HEK293 (cell line): ENCODE data around the gene OGFOD2.

Source experiments
- CTCF ChIA-PET: fragments of 350-600 bp; formaldehyde crosslinking; extraction: SDS; loops from one replicate; lab custom pipeline; 2021; ENCODE audit warnings: antibody characterized with exemption; lab: Yijun Ruan, JAX
- POLR2A ChIA-PET: fragments of 300-600 bp; formaldehyde crosslinking; extraction: SDS; loops from one replicate; lab custom pipeline; 2020; ENCODE audit warnings: antibody characterized with exemption, inconsistent platforms; lab: Yijun Ruan, JAX
- H3K27ac ChIP-seq: fragments of 200-500 bp; sonication (Bioruptor generic); 2 replicates; pipeline ENCODE4 v1.5.1; 2014; ENCODE audit warnings: low read depth, low read length, control low read depth, inconsistent platforms; ENCODE audit errors: extremely low read depth
- H3K36me3 ChIP-seq, 2 experiments: fragments of 200-500 bp in 1 of 2; sonication (Bioruptor generic) in 1 of 2; 1 replicate in 1 of 2; 2 replicates in 1 of 2; pipeline ENCODE4 v1.5.1; 2014 to 2017; ENCODE audit warnings: inconsistent platforms in 2 of 2, low read length in 2 of 2; ENCODE audit not compliant: control insufficient read depth in 2 of 2, insufficient read depth in 1 of 2
- H3K4me1 ChIP-seq: fragments of 200-500 bp; sonication (Bioruptor generic); 2 replicates; pipeline ENCODE4 v1.5.1; 2014; ENCODE audit warnings: mild to moderate bottlenecking, low read length, inconsistent platforms; ENCODE audit not compliant: control insufficient read depth, insufficient read depth
- H3K4me3 ChIP-seq: 2 replicates; pipeline ENCODE4 v1.5.1; 2011; ENCODE audit warnings: low read depth, mild to moderate bottlenecking, control low read depth, low read length, moderate library complexity
- H3K9me3 ChIP-seq: fragments of 200-500 bp; sonication (Bioruptor generic); 2 replicates; pipeline ENCODE4 v1.5.1; 2014; ENCODE audit warnings: low read depth, low read length, inconsistent platforms; ENCODE audit not compliant: control insufficient read depth, insufficient read depth
- AEBP2 ChIP-seq: fragments of 450-650 bp; formaldehyde crosslinking; IDR thresholded peaks from 2 replicates; pipeline ENCODE4 v1.5.1; 2016; ENCODE audit warnings: missing biosample characterization, missing genetic modification characterization, borderline replicate concordance
- GFI1B ChIP-seq: fragments of 450-650 bp; formaldehyde crosslinking; IDR thresholded peaks from 2 replicates; pipeline ENCODE4 v1.5.1; 2016; ENCODE audit warnings: missing biosample characterization, missing genetic modification characterization
- GLI2 ChIP-seq: fragments of 450-650 bp; formaldehyde crosslinking; IDR thresholded peaks from 2 replicates; pipeline ENCODE4; 2017; ENCODE audit warnings: missing biosample characterization, missing genetic modification characterization, low read depth, borderline replicate concordance
- SCRT2 ChIP-seq: fragments of 450-650 bp; formaldehyde crosslinking; IDR thresholded peaks from 2 replicates; pipeline ENCODE4 v1.5.1; 2016; ENCODE audit warnings: missing biosample characterization, missing genetic modification characterization
- ZBTB8A ChIP-seq: fragments of 450-650 bp; formaldehyde crosslinking; IDR thresholded peaks from 2 replicates; pipeline ENCODE4 v1.5.1; 2016; ENCODE audit warnings: missing biosample characterization, missing genetic modification characterization
- ZNF169 ChIP-seq: fragments of 450-650 bp; formaldehyde crosslinking; IDR thresholded peaks from 2 replicates; pipeline ENCODE4 v1.5.1; 2016; ENCODE audit warnings: missing biosample characterization, missing genetic modification characterization
- ZNF18 ChIP-seq: fragments of 450-650 bp; formaldehyde crosslinking; IDR thresholded peaks from 2 replicates; pipeline ENCODE4 v1.5.1; 2016; ENCODE audit warnings: missing biosample characterization, missing genetic modification characterization
- ZNF239 ChIP-seq: fragments of 450-650 bp; formaldehyde crosslinking; IDR thresholded peaks from 2 replicates; pipeline ENCODE4 v1.5.1; 2016; ENCODE audit warnings: missing biosample characterization, missing genetic modification characterization
- ZNF398 ChIP-seq: fragments of 450-650 bp; formaldehyde crosslinking; IDR thresholded peaks from 2 replicates; pipeline ENCODE4 v1.5.1; 2017; ENCODE audit warnings: missing biosample characterization, missing genetic modification characterization
- ZNF426 ChIP-seq: fragments of 450-650 bp; formaldehyde crosslinking; IDR thresholded peaks from 2 replicates; pipeline ENCODE4 v1.5.1; 2017; ENCODE audit warnings: missing biosample characterization, missing genetic modification characterization, mild to moderate bottlenecking, inconsistent platforms, moderate library complexity
- ZNF48 ChIP-seq: fragments of 450-650 bp; formaldehyde crosslinking; IDR thresholded peaks from 2 replicates; pipeline ENCODE4 v1.5.1; 2016; ENCODE audit warnings: missing biosample characterization, missing genetic modification characterization
- ZNF521 ChIP-seq: fragments of 450-650 bp; formaldehyde crosslinking; IDR thresholded peaks from 2 replicates; pipeline ENCODE4 v1.5.1; 2017; ENCODE audit warnings: missing biosample characterization, mild to moderate bottlenecking, missing genetic modification characterization
- ZNF558 ChIP-seq: fragments of 450-650 bp; formaldehyde crosslinking; IDR thresholded peaks from 2 replicates; pipeline ENCODE4 v1.5.1; 2016; ENCODE audit warnings: missing biosample characterization, missing genetic modification characterization
- ZNF621 ChIP-seq: fragments of 450-650 bp; formaldehyde crosslinking; IDR thresholded peaks from 2 replicates; pipeline ENCODE4 v1.5.1; 2017; ENCODE audit warnings: missing biosample characterization, missing genetic modification characterization
- ZNF629 ChIP-seq: fragments of 450-650 bp; formaldehyde crosslinking; IDR thresholded peaks from 2 replicates; pipeline ENCODE4 v1.5.1; 2017; ENCODE audit warnings: missing biosample characterization, missing genetic modification characterization
- ZNF658 ChIP-seq: fragments of 450-650 bp; formaldehyde crosslinking; IDR thresholded peaks from 2 replicates; pipeline ENCODE4; 2016; ENCODE audit warnings: missing biosample characterization, missing genetic modification characterization
- ZNF660 ChIP-seq: fragments of 450-650 bp; IDR thresholded peaks from 2 replicates; pipeline ENCODE4 v1.5.1; 2018; ENCODE audit warnings: missing biosample characterization, mild to moderate bottlenecking, missing genetic modification characterization
- ZNF664 ChIP-seq: fragments of 450-650 bp; formaldehyde crosslinking; IDR thresholded peaks from 2 replicates; pipeline ENCODE4 v1.5.1; 2016; ENCODE audit warnings: missing biosample characterization, missing genetic modification characterization
- ZNF747 ChIP-seq: fragments of 450-650 bp; formaldehyde crosslinking; IDR thresholded peaks from 2 replicates; pipeline ENCODE4 v1.5.1; 2016; ENCODE audit warnings: missing biosample characterization, missing genetic modification characterization
- ZXDB ChIP-seq: fragments of 450-650 bp; formaldehyde crosslinking; IDR thresholded peaks from 2 replicates; pipeline ENCODE4 v1.5.1; 2016; ENCODE audit warnings: missing biosample characterization, missing genetic modification characterization
- TF ChIP-seq, protein P1 (sequence below): sonication (generic); formaldehyde crosslinking; IDR thresholded peaks from 2 replicates; pipeline ENCODE4 v1.8.1; 2022; ENCODE audit warnings: mild to moderate bottlenecking, moderate library complexity, missing genetic modification reagents

The OGFOD2 gene

DNA sequence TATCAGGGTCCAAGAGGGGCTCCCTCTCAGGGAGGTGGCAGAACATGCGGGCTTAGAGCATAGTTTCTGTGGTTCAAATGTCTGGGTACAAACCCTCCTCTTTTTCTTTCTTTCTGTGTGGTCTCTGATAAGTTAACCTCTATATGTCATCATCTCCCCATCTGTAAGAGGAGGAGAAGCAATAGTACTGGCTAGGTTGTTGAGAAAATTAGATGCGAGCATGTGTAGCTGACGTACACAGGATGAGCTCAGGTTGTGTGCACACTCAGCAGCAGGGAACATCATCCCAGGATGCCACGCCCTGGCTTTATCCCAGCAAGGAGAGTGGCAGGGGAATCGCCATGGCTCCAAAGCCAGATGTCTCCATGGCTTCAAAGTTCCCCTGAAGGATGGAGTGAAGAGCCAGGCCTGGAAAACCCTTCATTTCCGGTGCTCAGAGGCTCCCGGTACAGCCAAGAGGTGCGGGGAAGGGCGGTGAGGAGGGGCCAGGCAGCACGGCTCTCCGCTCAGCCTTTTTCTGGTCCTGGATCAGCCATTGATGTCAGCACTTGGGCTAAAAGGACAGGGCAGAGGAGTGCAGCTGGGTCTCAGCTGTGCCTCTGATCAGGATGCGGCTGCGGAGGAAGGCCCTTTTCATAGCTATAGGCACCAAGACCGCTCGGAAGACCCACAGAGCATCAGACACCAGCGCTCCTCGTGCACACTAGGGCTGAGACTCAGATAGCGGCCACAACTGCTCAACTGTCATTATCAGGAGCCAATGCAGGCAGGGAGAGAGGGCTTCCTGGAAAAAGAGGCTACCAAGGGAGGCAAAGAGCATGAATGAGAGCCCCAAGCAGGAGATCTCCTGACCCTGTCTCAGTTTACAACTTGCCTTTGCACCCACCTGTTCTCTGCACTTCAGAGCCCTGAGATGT is 46.9 kb downstream of the OGFOD2 start (continued):
- TF ChIP-seq SCRT2 (tag by site-specific recombination) (no peak), AEBP2 (tag by site-specific recombination) (no peak), ZNF521 (tag by site-specific recombination) (no peak)
- TF ChIP-seq, all 188 proteins: peak for 0

DNA sequence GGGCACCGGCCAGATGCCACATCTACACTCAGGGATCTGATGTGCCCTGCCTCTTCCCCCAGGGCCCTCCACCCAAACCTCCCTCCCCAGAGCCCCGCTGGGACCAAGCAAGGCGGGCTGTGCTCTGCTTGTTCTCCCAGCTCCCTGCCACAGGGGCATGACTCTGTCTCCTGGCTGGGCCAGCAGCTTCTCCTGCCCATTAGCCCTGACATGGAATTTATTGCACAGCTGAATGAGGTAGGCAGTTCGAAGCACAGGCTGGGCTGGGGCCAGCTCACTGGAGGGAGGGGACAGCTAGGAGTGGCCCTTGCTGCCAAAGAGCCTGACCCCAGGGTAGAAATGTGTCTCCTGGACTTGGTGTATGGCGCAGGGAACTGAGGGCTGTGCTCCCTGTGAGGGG is 47.8 kb downstream of the OGFOD2 start:
- Histone ChIP-seq H3K27ac (no peak overlapping the region), H3K36me3 (no peaks in the 10 kb centered on the region), H3K4me3 (no peak overlapping the region), H3K4me1 (no peaks in the 10 kb centered on the region), H3K9me3 (no peaks in the 10 kb centered on the region)
- ChIA-PET POLR2A (no interaction called here), CTCF (interaction anchor here (1.4 kb wide), 1 partner anchor 215 kb away, joined by 4 read pairs; no protein-coding TSS in a partner anchor)
- no peak for TF ChIP-seq ZBTB8A (tag by site-specific recombination)

GRCh38 chr12:123024819-123025391 is 49.9 kb downstream of the OGFOD2 start:
- H3K4me1 ChIP-seq = no peaks in the 10 kb centered on the region
- no peak overlapping the region for H3K4me3 ChIP-seq
- CTCF ChIA-PET = interaction anchor here (0.5 to 0.6 kb wide), 2 partner anchors 9 to 73 kb away, joined by 3 read pairs; no protein-coding TSS in a partner anchor
- TF ChIP-seq ZNF664 (tag by site-specific recombination) (peak; percentile 57; the same call in 1 of the 2 replicates), ZNF426 (tag by site-specific recombination) (no peak)
- no peak overlapping the region for H3K27ac ChIP-seq
- POLR2A ChIA-PET = no interaction called here
- no peaks in the 10 kb centered on the region for H3K36me3 ChIP-seq
- H3K9me3 ChIP-seq = no peaks in the 10 kb centered on the region

DNA sequence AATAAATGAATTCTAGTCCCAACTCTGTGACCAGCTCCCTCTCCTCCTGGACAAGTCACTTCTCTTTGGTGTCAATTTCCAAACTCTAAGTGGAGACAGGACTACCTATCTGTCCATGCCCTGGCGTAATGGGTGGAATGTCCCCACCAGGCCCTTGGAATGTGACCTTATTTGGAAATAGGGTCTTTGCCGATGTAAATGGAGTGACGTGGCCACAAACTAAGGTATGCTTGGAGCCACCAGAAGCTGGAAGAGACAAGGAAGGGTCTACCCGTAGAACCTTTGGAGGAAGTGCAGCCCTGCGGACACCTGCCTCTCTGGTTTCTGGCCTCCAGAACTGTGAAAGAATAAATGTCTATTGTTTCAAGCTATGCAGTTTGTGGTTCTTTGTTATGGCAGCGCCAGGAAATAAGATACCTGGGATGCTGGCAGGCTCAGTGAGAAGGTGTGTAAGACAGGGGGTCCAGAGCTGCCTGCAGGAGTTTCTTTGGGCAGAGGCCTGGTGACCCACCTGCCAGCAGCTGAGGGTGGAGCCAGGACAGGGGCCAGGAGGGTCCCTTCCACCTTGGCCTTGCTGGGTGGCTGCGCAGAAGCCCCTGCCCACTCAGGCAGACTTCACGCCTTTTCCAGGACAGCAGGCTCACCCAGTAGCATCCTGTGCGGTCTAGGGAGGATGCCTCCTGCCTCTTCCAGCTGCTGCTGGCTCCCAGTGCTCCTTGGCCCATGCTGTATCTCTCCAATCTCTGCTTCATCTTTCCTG is 51.2 kb downstream of the OGFOD2 start:
- no peak for TF ChIP-seq ZNF558
- no peak for TF ChIP-seq ZNF658 (tag by site-specific recombination)
- TF ChIP-seq, protein P1, sequence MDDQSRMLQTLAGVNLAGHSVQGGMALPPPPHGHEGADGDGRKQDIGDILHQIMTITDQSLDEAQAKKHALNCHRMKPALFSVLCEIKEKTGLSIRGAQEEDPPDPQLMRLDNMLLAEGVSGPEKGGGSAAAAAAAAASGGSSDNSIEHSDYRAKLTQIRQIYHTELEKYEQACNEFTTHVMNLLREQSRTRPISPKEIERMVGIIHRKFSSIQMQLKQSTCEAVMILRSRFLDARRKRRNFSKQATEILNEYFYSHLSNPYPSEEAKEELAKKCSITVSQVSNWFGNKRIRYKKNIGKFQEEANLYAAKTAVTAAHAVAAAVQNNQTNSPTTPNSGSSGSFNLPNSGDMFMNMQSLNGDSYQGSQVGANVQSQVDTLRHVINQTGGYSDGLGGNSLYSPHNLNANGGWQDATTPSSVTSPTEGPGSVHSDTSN = no peak
- no peak for TF ChIP-seq GLI2 (tag by site-specific recombination)
- TF ChIP-seq ZNF169 = no peak
- TF ChIP-seq ZNF239 = no peak
- TF ChIP-seq ZNF621 (tag by site-specific recombination) = no peak
- TF ChIP-seq ZNF629 (tag by site-specific recombination) = no peak
- no peak for TF ChIP-seq ZNF660 (tag by site-specific recombination)
- TF ChIP-seq ZNF747 (tag by site-specific recombination) = no peak
- no peak for TF ChIP-seq ZNF48
- no peak for TF ChIP-seq ZNF18 (tag by site-specific recombination)
- TF ChIP-seq ZNF398 = no peak
- no peak for TF ChIP-seq ZXDB (tag by site-specific recombination)
- no peak for TF ChIP-seq GFI1B
- Histone ChIP-seq H3K9me3 (no peaks in the 10 kb centered on the region), H3K4me3 (no peak overlapping the region), H3K36me3 (no peaks in the 10 kb centered on the region), H3K27ac (no peak overlapping the region), H3K4me1 (no peaks in the 10 kb centered on the region)
- CTCF ChIA-PET = no interaction called here
- POLR2A ChIA-PET = no interaction called here
